Measurements from ENCODE around the gene SELENOH. TPM values are rescaled to one million over a fixed set of nuclear protein-coding genes. Genes with fewer than 3 reads are reported as not detected.
A peak's percentile ranks its signal among the peaks of the same experiment; 100 is the strongest.
"Not testable (repeated sequence)": the region's sequence is repeated elsewhere in the genome, so short reads cannot be mapped to it uniquely, and the experiment has no call there.

The SELENOH gene, protein sequence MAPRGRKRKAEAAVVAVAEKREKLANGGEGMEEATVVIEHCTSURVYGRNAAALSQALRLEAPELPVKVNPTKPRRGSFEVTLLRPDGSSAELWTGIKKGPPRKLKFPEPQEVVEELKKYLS
- polyA plus RNA-seq = 100 to 1,000 TPM in 1 of 2 donors, 10 to 100 TPM in 1; 87.4 to 115 TPM

DNA sequence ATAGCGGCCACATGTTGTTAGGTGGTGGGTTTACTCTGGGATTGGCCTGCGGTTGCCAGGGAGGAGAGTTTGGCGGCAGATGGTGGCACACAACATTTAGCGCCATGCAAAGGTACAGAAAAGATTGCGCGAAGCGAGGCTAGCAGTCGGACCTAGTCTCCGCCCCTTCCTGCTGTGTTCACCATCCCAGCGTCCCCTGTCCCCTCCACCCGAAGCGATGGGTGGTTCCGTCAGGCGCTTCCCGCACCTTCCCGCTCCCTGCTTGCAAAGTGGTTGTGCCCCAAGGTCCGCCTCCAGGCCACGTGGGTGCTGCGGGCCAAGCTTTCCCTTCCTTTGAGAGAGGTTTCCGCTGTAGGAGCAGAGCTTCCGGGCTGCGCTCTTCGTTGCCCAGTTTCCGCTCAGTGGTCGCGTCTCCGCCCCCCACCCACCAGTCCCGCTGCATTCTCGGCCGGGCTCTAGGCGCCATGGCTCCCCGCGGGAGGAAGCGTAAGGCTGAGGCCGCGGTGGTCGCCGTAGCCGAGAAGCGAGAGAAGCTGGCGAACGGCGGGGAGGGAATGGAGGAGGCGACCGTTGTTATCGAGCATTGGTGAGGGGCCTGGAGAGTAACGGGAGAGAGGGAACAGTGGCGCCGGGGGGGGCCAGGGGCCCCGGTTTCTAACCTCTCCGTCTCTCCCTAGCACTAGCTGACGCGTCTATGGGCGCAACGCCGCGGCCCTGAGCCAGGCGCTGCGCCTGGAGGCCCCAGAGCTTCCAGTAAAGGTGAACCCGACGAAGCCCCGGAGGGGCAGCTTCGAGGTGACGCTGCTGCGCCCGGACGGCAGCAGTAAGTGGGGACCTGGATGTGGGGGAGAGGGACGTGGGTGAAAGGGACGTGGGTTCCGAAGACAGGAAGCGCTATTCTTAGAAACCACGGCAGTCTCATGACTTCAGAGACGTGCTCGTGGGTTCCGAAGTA lies at the start of gene SELENOH:
SELENOH (plus strand) TSS at position 360 of the 955 bp plus-strand sequence; CDS start at position 465, 105 bp downstream.
- Histone ChIP-seq H3K4me1 (ENCODE audit: control insufficient read depth in 2 of 2, insufficient read depth in 2 of 2, low read length in 1 of 2) (no peaks in the 10 kb centered on the region), H3K27ac (ENCODE audit: low read depth in 2 of 2, low read length in 1 of 2) (peak within 1 kb of the TSS; percentile 94 to 98), H3K4me3 (ENCODE audit: low read depth in 1 of 2, low read length in 2 of 2) (peak within 1 kb of the TSS; percentile 88 to 97), H3K9me3 (ENCODE audit: control insufficient read depth in 2 of 2, insufficient read depth in 1 of 2, low read depth in 1 of 2, low read length in 1 of 2) (no peaks in the 10 kb centered on the region), H3K36me3 (ENCODE audit: control insufficient read depth in 2 of 2, insufficient read depth in 2 of 2, low read length in 1 of 2) (peaks cover 10 to 16% of the 10 kb centered on the region in 2 donors), H3K27me3 (ENCODE audit: control insufficient read depth in 1 of 2, insufficient read depth in 2 of 2, low read length in 2 of 2) (no peaks in the 10 kb centered on the region)
- 0 to 1% methylated on average over 68 to 75 of the region's 75 CpGs for whole genome bisulfite sequencing, 2 donors

DNA sequence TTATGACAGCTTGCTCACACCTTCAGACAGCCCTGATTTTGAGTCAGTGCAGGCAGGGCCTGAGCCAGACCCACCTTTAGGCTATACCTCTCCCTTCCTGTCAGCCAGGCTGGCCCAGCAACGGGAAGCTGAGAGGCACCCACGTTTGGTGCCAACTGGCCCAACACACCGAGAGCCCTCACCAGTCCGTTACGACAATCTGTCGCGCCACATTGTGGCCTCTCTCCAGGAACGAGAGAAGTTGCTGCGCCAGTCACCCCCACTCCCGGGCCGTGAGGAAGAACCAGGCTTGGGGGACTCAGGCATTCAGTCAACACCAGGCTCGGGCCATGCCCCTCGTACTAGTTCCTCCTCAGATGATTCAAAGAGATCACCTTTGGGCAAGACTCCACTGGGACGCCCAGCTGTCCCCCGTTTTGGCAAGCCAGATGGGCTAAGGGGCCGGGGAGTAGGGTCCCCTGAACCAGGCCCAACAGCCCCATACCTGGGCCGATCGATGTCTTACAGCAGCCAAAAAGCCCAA lies 42.4 kb upstream of the SELENOH start:
- no peaks in the 10 kb centered on the region for H3K4me1 ChIP-seq (ENCODE audit: control insufficient read depth in 2 of 2, insufficient read depth in 2 of 2, low read length in 1 of 2)
- 84 to 88% methylated on average over 18 of the region's 18 CpGs for WGBS, 2 donors
- peaks cover 30 to 35% of the 10 kb centered on the region in 2 donors for H3K36me3 ChIP-seq (ENCODE audit: control insufficient read depth in 2 of 2, insufficient read depth in 2 of 2, low read length in 1 of 2)
- no peaks in the 10 kb centered on the region for H3K27me3 ChIP-seq (ENCODE audit: control insufficient read depth in 1 of 2, insufficient read depth in 2 of 2, low read length in 2 of 2)
- no peak overlapping the region for H3K4me3 ChIP-seq (ENCODE audit: low read depth in 1 of 2, low read length in 2 of 2)
- H3K27ac ChIP-seq (ENCODE audit: low read depth in 2 of 2, low read length in 1 of 2) = no peak overlapping the region
- no peaks in the 10 kb centered on the region for H3K9me3 ChIP-seq (ENCODE audit: control insufficient read depth in 2 of 2, insufficient read depth in 1 of 2, low read depth in 1 of 2, low read length in 1 of 2)

DNA sequence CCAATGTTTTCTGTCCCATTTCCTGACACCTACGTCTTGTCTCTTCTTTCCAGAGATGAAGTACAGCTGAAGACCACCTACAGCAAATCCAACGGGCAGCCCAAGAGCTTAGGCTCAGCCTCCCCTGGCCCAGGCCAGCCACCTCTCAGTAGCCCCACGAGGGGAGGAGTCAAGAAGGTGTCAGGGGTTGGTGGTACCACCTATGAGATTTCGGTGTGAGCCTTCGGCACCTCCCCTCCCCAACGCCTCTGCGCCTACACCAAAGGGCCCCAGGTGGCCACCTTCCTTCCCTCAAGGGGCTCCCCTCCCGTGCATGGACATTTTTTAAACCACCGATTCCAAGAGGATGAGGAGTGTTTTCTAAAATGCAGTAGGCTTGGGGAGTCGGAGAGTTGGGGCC lies 41.5 kb upstream of the SELENOH start:
- H3K27ac ChIP-seq (ENCODE audit: low read depth in 2 of 2, low read length in 1 of 2) = no peak overlapping the region
- H3K9me3 ChIP-seq (ENCODE audit: control insufficient read depth in 2 of 2, insufficient read depth in 1 of 2, low read depth in 1 of 2, low read length in 1 of 2) = no peaks in the 10 kb centered on the region
- H3K27me3 ChIP-seq (ENCODE audit: control insufficient read depth in 1 of 2, insufficient read depth in 2 of 2, low read length in 2 of 2) = no peaks in the 10 kb centered on the region
- 87 to 88% methylated on average over 10 of the region's 10 CpGs for WGBS, 2 donors
- H3K4me3 ChIP-seq (ENCODE audit: low read depth in 1 of 2, low read length in 2 of 2) = no peak overlapping the region
- peaks cover 30 to 39% of the 10 kb centered on the region in 2 donors for H3K36me3 ChIP-seq (ENCODE audit: control insufficient read depth in 2 of 2, insufficient read depth in 2 of 2, low read length in 1 of 2)
- H3K4me1 ChIP-seq (ENCODE audit: control insufficient read depth in 2 of 2, insufficient read depth in 2 of 2, low read length in 1 of 2) = no peaks in the 10 kb centered on the region

DNA sequence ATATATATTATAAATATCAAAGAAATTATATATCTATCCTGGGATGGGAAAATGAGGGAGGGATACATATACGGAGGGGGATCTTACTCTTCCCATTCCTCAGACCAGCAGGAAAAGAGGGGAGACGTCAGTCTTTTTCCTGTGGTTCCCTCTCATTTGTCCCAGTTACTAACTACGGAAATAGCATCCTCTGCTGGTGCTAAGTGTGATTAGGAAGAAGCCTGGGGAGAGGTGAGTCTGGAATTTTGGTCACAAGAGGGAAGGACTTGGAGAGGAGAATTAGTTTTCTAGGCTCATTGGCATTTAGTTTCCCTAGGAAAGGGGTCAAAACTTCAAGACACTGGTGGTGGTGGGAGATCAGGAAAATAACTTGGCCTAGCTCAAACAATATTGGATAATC lies 40.9 kb upstream of the SELENOH start:
- Histone ChIP-seq H3K9me3 (ENCODE audit: control insufficient read depth in 2 of 2, insufficient read depth in 1 of 2, low read depth in 1 of 2, low read length in 1 of 2) (no peaks in the 10 kb centered on the region), H3K4me1 (ENCODE audit: control insufficient read depth in 2 of 2, insufficient read depth in 2 of 2, low read length in 1 of 2) (no peaks in the 10 kb centered on the region), H3K27me3 (ENCODE audit: control insufficient read depth in 1 of 2, insufficient read depth in 2 of 2, low read length in 2 of 2) (no peaks in the 10 kb centered on the region), H3K27ac (ENCODE audit: low read depth in 2 of 2, low read length in 1 of 2) (no peak overlapping the region), H3K4me3 (ENCODE audit: low read depth in 1 of 2, low read length in 2 of 2) (no peak overlapping the region), H3K36me3 (ENCODE audit: control insufficient read depth in 2 of 2, insufficient read depth in 2 of 2, low read length in 1 of 2) (peaks cover 30 to 41% of the 10 kb centered on the region in 2 donors)
- WGBS, 2 donors = 62 to 75% methylated on average over 3 of the region's 3 CpGs

DNA sequence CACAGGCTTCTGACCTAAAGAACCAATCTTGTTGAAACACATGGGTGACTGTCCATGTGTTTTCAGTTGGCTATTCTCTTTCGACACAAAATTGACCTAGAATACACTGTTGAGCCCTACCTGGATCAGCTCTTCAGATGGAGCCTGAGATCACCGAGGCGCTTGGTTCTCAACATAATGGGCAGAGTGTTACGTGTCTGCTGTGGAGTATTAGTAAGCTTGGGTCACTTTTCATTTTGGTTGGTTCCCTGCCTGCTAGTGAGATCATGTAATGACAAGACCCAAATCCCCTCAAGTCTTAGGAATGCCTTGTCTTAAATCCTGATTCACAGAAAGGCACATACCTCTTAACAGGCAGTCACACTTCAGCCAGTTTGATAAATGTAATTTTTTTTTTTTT lies 38.0 kb upstream of the SELENOH start:
- Histone ChIP-seq H3K36me3 (ENCODE audit: control insufficient read depth in 2 of 2, insufficient read depth in 2 of 2, low read length in 1 of 2) (peaks cover 19 to 26% of the 10 kb centered on the region in 2 donors), H3K9me3 (ENCODE audit: control insufficient read depth in 2 of 2, insufficient read depth in 1 of 2, low read depth in 1 of 2, low read length in 1 of 2) (no peaks in the 10 kb centered on the region), H3K4me1 (ENCODE audit: control insufficient read depth in 2 of 2, insufficient read depth in 2 of 2, low read length in 1 of 2) (no peaks in the 10 kb centered on the region), H3K27ac (ENCODE audit: low read depth in 2 of 2, low read length in 1 of 2) (peak overlapping the region in 1 of 2 donors; percentile 36), H3K4me3 (ENCODE audit: low read depth in 1 of 2, low read length in 2 of 2) (no peak overlapping the region), H3K27me3 (ENCODE audit: control insufficient read depth in 1 of 2, insufficient read depth in 2 of 2, low read length in 2 of 2) (no peaks in the 10 kb centered on the region)
- 73 to 77% methylated on average over 4 of the region's 4 CpGs for WGBS, 2 donors

DNA sequence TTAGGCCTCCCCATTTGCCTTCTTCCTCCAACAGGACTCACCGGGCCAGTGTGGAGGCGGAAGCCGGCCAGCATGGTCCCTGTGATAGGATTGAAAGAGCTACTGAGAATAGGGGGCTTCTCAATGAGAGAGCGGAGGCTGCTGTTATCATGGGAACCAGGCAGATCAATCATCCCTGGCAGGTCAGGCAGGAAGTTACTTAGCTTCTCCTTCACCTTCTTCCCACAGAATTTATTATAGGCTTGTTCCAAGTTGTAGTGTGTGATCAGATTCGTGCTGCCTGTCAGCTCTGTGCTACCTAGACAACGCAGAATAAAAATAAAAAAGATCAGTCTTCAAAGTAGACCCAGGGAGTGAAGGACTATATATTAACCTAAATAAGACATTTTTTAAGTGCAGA lies 36.4 kb upstream of the SELENOH start:
- Histone ChIP-seq H3K36me3 (ENCODE audit: control insufficient read depth in 2 of 2, insufficient read depth in 2 of 2, low read length in 1 of 2) (peaks cover 8 to 13% of the 10 kb centered on the region in 2 donors), H3K4me1 (ENCODE audit: control insufficient read depth in 2 of 2, insufficient read depth in 2 of 2, low read length in 1 of 2) (no peaks in the 10 kb centered on the region), H3K9me3 (ENCODE audit: control insufficient read depth in 2 of 2, insufficient read depth in 1 of 2, low read depth in 1 of 2, low read length in 1 of 2) (no peaks in the 10 kb centered on the region), H3K27ac (ENCODE audit: low read depth in 2 of 2, low read length in 1 of 2) (no peak overlapping the region), H3K4me3 (ENCODE audit: low read depth in 1 of 2, low read length in 2 of 2) (no peak overlapping the region), H3K27me3 (ENCODE audit: control insufficient read depth in 1 of 2, insufficient read depth in 2 of 2, low read length in 2 of 2) (no peaks in the 10 kb centered on the region)
- 86% methylated on average over 6 of the region's 6 CpGs for WGBS, 2 donors

DNA sequence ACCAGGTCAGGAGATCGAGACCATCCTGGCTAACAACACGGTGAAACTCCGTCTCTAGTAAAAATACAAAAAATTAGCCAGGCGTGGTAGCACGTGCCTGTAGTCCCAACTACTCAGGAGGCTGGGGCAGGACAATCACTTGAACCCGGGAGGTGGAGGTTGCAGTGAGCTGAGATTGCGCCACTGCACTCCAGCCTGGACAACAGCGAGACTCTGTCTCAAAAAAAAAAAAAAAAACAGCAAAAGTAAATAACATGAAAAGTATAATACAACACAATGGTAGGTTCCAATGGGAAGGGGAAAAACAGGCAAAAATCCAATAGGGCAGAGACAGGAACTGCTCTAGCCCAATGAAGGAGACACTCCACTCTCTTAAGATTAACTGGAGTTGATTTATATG lies 35.9 kb upstream of the SELENOH start:
- WGBS, 2 donors = 91 to 92% methylated on average over 8 of the region's 8 CpGs

DNA sequence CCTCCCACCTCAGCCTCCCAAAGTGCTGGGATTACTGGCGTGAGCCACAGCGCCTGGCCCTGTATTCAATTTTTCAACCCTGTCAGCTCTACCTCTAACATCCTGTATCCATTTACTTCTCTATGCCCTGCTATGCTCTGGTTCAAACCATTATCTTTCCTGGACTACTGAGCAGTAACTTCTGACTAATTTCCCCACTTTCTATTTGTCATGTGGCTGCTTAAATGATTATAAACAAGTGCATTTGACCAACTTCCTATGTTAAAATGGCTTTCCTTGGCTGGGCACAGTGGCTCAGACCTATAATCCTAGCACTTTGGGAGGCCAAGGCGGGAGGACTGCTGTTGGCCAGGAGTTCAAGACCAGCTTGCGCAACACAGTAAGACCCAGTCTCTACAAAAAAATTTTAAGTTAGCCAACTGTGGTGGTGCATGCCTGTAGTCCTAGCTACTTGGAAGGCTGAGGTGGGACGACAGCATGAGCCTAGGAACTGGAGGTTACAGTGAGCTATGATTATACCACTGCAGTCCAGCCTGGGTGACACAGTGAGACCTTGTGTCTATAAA lies 31.4 kb upstream of the SELENOH start:
- Histone ChIP-seq H3K4me1 (ENCODE audit: control insufficient read depth in 2 of 2, insufficient read depth in 2 of 2, low read length in 1 of 2) (peaks cover 0 to 6% of the 10 kb centered on the region in 2 donors), H3K9me3 (ENCODE audit: control insufficient read depth in 2 of 2, insufficient read depth in 1 of 2, low read depth in 1 of 2, low read length in 1 of 2) (no peaks in the 10 kb centered on the region), H3K27me3 (ENCODE audit: control insufficient read depth in 1 of 2, insufficient read depth in 2 of 2, low read length in 2 of 2) (no peaks in the 10 kb centered on the region), H3K27ac (ENCODE audit: low read depth in 2 of 2, low read length in 1 of 2) (no peak overlapping the region), H3K36me3 (ENCODE audit: control insufficient read depth in 2 of 2, insufficient read depth in 2 of 2, low read length in 1 of 2) (peaks cover 0 to under 1% of the 10 kb centered on the region in 2 donors), H3K4me3 (ENCODE audit: low read depth in 1 of 2, low read length in 2 of 2) (no peak overlapping the region)
- WGBS, 2 donors = 95 to 97% methylated on average over 5 of the region's 5 CpGs

More for the DNA sequence above, 35.9 kb upstream of the SELENOH start:
- H3K36me3 ChIP-seq (ENCODE audit: control insufficient read depth in 2 of 2, insufficient read depth in 2 of 2, low read length in 1 of 2) = peaks cover 7 to 12% of the 10 kb centered on the region in 2 donors
- not testable (repeated sequence) for H3K27me3 ChIP-seq (ENCODE audit: control insufficient read depth in 1 of 2, insufficient read depth in 2 of 2, low read length in 2 of 2); H3K9me3 ChIP-seq (ENCODE audit: control insufficient read depth in 2 of 2, insufficient read depth in 1 of 2, low read depth in 1 of 2, low read length in 1 of 2); H3K4me1 ChIP-seq (ENCODE audit: control insufficient read depth in 2 of 2, insufficient read depth in 2 of 2, low read length in 1 of 2); H3K27ac ChIP-seq (ENCODE audit: low read depth in 2 of 2, low read length in 1 of 2); H3K4me3 ChIP-seq (ENCODE audit: low read depth in 1 of 2, low read length in 2 of 2)

DNA sequence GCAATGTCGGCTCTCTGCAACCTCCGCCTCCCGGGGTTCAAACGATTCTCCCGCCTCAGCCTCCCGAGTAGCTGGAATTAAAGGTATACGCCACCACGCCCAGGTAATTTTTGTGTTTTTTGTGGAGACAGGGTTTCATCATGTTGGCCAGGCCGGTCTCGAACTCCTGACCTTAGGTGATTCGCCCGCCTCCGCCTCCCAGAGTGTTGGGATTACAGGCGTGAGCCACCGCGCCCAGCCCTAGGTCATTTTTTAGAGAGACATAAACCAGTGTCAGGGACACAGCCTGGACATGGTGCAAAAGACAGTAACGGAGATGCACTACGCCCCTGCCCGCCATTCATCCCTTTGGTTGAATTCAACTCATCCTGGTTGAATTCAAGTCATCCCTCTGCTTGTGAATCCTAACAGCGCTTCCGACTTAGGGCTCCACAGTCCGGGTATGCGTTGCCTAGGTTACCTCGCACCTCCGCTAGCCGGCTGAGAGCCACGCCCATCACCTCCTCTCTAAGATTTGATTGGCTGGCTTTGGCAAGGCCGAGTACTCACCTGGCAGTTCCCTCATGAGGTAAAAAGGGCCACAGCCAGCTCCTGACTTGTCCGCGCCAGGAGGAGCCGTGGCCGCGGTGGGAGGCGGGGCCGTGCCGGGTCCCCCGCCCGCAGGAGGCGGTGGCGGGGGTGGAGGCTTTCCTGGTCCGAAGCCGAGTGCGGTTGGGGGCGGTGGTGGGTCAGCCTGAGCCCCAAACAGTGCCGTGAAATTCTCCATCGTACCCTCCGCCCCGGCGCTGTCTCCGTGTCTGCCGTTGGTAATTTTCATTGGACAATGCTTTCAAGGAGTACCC lies 29.7 kb upstream of the SELENOH start, which contains the start of gene MED19:
MED19 (minus strand) TSS at position 802 of the 842 bp plus-strand sequence; CDS start at position 766, 36 bp downstream.
- WGBS, 2 donors = 5 to 6% methylated on average over 50 to 51 of the region's 51 CpGs
- Histone ChIP-seq H3K36me3 (ENCODE audit: control insufficient read depth in 2 of 2, insufficient read depth in 2 of 2, low read length in 1 of 2) (no peaks in the 10 kb centered on the region), H3K27ac (ENCODE audit: low read depth in 2 of 2, low read length in 1 of 2) (peak within 1 kb of the TSS; percentile 97 to 99), H3K4me3 (ENCODE audit: low read depth in 1 of 2, low read length in 2 of 2) (peak within 1 kb of the TSS; percentile 100), H3K4me1 (ENCODE audit: control insufficient read depth in 2 of 2, insufficient read depth in 2 of 2, low read length in 1 of 2) (peaks cover 0 to 6% of the 10 kb centered on the region in 2 donors), H3K27me3 (ENCODE audit: control insufficient read depth in 1 of 2, insufficient read depth in 2 of 2, low read length in 2 of 2) (no peaks in the 10 kb centered on the region), H3K9me3 (ENCODE audit: control insufficient read depth in 2 of 2, insufficient read depth in 1 of 2, low read depth in 1 of 2, low read length in 1 of 2) (no peaks in the 10 kb centered on the region)

All from esophagus (tissue), 2 donors.